NCI-H1092 (cell line): ENCODE measurements around the gene ZC3H13.

ENCODE experiments used
- DNase-seq: peaks from one replicate; lab custom pipeline; 2025; lab: John Stamatoyannopoulos, UW

Gene ZC3H13

DNA sequence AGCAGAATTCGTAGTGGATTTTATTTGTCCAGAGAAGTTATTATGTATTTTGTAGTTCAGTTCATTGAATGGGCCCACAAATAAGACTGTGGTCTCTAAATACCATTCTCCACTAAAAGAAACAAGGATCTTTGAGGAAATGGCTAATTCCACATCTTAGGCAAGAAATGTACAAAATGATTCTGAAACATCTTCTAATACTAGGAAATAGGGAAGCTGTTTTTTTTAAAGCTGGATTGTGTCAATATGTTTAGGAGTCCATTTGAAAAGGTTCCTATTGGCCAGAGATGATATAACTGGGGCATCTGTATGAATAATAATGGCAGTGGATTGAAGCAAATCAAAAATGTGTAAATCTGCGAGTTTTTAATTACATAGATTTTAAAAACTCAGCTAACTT, 112.5 kb downstream of the ZC3H13 start:
- DNase-seq, result no peak

DNA sequence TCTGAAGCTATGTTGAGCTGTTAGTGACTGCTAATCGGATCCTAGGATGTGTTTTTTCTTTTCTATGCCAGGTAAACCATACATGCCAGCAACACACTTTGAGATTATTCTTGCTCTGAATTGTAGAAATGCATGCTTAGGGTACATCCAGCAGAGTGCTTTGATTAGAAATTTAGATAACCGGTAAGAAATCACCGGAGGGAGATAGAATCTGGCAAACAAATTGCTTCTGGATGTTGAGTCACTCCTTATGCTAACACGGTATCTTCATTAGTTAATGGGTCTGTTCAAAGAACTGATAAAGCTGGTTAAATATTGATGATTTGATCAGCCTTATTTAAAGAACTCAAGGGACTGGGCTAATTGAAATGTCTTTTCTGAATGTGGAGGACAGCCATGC, 115.9 kb downstream of the ZC3H13 start:
- DNase-seq, result no peak

DNA sequence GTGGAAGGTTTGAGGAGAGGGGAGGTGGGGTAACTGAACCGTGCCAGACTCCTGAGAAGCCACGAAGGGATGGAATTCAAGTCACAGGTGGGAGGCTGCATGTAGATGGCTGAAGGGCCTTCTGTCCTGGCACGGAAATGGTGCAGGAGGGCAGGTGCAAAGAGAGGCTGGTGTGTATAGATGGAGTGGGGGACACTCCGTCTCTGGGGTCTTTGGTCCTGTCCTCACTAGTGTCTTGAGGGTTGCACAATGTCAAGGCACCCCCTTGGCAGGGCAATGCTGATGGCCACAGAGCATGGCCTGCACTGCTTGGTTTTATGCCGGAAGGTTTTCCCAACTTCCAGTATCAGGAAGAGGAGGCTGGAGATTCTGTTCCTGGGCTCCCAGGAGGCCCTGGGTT, 118.3 kb downstream of the ZC3H13 start:
- DNase-seq, result no peak

DNA sequence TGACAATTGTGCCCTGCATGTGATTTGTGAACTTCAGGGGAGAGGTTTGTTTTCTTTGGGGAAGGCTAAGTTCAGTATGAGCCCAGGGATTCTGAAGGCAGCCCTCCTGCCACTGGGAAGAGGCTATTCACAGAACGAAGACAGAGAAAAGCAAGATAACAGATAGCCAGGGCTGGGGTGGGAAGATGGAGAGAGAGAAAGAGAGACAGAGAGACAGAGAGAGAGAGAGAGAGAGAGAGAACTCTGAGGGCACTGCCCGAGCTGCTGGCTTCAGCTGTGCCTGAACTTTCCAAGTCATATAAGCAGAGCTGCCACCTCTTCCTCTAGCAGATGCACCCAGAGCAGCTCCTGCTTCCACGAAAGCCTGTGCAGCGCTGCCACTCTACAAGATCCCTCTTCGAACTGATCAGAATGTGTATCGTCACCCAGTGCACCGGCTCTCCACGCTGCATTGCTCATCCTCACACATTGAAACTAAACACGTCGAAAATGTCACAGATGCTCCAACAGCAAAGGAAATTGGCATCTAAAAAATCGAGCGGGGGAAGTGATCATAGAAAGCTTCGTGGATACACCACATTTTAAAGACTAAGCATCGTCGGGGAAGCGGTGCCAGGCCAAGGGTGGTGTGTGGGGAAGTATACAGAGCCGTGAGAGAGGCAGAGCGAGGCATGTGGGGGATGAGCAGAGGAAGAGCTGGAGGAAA, 119.2 kb downstream of the ZC3H13 start:
- no peak for DNase-seq

DNA sequence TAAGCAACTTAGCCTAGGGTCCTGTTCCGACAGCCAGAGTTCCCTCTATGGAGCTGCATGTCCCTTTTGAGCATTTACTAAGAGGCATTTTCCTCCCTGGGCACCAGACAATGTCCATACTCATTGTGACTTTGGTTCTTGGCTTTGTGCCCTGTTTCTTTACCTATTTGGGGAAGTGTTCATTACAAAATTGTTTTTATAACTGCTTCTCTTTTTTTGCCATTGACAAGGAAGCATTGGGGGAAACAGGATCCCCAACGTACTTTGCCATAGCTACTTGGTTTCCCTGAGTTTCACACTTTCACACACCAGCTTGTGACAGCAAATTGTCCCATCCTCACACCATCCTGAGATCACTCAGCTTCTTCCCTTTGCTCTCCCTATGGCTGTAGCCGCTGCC, 119.9 kb downstream of the ZC3H13 start:
- no peak for DNase-seq

DNA sequence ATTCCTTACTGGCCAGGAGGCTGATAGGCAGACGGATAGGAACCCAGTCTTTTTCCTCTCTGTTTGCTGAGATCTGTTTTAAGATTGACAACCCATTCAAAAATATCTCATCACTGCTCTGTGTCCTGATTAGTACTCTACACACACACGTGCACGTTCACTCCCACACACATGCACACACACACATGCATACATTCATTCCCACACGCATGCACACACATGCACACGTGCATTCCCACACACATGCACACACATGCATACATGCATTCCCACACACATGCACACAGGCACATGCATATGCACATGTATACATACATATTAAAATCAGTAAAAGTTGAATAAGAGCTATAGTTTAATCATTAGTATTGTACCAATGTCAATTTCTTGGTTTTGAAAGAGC, 120.4 kb downstream of the ZC3H13 start:
- no peak for DNase-seq

DNA sequence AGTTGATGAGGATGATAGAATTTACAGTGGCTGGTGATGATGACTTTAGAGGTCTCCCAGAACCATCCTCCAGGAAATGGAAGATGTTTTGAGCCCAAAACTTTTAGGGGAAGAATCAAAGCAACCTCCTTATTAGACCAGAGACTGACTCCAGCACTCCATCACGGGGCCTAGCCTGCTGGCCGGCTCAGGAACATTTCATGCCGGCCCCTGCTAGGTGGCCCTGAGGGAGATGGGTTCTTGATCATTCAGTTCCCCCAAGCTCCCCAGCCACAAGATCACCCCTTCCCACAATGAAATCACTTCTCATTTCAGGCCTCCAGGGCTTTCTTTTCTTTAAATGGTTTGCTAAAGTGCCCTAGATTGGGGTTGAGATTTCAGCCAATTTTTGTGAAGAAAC, 121.3 kb downstream of the ZC3H13 start:
- DNase-seq, result no peak

DNA sequence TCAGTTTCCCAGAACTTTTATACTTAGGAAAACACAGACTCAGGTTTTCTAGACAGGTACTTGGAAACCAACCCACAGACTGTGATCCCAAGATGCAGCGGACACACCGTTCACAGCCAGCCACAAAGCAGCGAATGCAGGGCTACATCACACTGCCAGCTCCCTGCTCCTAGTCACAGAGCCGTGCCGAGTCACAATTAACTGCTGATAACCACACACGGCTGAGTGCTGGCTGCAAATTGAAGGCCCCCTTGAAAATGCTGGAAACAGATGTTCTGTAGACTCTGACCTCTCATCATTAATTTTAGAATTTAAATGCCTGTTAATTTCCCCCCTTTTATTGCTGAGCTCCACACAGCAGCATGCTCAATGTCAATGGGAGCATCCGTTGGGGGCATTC, 122.4 kb downstream of the ZC3H13 start:
- DNase-seq, result no peak

DNA sequence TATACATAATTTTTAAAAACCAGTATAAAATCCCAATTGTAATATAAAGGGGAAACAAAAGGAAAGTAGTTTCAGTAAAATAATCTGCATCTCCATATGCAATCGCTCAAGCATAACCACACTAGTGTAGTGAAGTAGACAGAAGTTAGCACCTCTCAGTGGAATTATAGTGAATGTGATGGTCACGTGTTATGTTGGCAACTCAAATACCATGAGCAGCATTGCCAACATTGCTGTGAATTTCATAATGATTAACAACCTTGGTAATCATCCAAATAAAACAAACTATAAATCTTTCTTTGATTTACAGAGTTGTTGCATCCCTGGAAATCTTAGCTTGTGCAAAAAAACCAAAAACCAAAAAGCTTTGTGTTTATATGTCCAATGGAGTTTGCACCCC, 123.7 kb downstream of the ZC3H13 start:
- DNase-seq, result no peak

DNA sequence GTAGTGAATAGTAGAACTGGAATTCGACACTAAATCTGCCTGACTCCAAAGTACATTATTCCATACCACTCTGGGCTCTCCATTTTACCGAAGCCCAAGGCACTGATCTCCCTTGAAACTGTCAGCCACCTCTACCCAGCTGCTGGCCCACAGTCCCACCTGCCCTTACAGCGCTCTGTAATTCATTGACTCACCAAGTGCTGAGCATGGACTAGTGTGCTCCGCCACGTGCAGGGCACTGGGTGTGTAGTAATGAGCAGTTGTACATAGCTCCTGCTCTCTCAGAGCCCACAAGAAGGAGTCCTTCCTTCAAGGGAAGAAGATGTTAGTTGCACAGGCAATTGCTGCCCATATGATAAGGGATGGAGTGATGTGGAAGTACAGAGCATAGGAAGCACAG, 124.4 kb downstream of the ZC3H13 start:
- no peak for DNase-seq

DNA sequence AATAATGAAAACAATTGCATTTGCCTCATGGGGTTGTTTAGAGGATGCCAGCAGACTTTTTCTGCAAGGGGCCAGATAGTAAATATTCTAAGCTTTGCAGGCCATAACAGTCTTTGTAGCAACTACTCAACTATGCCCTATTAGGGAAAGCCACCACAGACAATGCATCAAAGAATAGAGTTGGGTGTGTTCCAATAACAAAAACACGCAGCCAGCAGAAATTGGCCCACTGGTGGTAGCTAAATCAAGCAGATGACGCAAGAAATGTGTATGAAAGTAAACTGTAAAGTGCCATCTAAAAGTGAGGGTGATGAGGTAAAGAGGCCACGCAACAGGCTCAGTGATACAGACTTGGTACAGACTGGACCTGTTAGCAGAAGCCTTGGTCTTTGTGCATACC, 125.8 kb downstream of the ZC3H13 start:
- no peak for DNase-seq

DNA sequence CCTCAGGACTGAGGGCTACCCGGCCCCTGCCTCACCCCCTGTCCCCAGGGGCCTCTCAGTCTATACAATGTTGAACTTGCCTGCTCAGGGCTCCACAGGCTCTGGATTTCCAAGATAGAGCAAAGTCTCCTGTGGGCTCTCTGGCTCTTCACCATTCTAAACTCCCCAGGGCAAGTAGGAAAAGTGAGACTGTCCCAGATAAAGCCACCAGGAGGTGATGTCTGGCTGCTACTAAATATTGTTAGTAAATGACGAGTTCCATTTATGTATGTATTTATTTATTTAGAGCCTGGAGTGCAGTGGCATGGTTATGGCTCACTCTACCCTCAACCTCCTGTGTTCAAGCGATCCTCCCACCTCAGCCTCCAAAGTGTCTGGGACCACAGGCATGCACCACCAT, 127.4 kb downstream of the ZC3H13 start:
- no peak for DNase-seq

DNA sequence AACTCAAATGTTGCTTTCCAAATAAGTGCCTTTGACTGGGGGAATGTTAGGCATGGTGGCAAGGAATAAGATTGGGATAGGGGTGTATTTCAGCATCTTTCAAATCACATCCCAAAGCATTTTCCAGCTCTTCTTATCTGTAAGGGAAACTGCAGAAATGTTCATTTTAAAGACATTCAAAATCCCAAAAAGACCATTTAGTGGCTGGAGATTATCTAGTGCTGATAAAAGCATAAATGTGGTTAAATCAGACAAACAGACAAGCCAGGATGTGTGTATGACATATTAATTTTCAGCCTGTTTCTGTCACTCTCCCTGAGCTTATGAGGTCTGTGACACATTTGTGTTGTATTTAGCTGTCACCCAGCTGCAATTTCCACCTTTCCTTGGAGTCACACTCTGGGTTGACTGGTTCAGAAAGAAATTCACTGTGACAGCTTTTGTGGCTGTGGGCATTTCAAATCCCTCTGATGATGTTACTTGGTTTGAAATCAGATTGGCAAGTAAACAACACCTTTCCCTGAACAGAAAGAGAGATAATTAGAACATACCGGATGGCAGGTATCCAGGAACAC, 131.3 kb downstream of the ZC3H13 start:
- no peak for DNase-seq

DNA sequence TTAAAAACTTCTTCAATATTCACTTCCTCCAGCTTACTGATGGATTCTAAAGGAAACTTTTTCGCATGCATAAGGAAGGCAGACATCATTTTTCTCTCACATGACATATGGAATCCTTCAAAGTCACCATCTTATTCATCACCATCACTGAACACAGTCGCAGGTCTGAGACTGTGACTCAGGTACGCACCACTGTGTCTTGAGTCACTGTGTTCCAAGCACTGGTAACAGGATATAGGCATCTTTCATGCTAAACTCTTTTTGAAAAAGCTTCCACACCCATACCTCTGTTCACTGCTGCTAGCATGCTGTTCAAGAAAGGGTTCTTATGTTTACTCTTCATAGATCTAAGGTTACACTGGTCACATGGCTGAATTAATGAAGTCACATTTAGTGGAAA, 133.9 kb downstream of the ZC3H13 start:
- no peak for DNase-seq

DNA sequence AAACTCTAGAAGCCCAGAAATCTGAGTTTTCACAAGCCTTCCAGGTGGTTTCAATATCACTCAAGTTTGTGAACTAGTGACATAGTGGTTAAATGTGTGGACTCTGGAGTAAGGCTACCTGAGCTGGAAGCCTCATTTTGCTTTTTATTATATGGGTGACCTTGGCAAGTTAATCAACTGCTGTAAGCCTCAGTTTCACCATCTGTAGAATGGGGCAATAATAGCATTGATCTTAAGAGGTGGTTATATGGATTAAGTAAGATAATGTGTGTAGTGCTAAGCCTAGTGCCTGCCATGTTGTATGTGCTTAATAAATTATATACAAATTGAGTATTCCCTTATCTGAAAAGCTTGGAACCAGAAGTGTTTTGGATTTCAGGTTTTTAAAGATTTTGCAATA, 135.5 kb downstream of the ZC3H13 start:
- no peak for DNase-seq

DNA sequence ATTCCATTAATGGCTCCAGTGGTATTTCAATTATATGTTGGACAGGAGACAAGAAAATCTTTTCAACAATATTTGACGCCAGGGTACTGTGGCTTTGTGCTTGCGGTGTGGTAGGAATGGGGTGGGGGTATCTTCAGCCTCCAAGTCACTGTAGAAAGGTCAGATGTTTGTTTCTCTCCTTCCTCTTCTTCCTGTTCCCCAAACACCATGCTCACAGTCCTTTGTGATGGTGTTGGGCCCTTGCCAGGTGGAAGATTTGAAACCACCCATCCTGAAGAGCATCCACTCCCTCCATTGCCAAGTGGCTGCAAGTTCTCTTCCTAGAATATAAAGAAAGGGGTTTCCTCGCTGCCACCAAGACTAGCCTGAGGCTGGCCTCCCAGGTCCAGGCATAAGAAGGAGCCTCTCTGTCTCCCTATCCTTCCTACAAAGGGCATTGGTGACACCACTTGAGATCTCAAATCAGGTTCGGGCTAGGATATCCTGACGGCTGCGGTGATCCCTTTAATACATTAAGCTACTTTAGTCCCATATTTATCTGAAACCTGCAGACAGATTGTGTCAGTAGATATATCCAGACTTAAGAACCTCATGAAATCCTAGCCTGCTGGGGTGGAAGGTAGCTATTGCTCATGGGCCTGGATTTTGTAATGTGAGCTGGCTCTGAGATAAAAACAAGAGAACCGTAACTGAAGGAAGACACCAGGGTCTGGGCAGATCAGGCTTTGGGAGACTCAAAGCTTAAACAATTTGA, 136.7 kb downstream of the ZC3H13 start:
- DNase-seq, result no peak

DNA sequence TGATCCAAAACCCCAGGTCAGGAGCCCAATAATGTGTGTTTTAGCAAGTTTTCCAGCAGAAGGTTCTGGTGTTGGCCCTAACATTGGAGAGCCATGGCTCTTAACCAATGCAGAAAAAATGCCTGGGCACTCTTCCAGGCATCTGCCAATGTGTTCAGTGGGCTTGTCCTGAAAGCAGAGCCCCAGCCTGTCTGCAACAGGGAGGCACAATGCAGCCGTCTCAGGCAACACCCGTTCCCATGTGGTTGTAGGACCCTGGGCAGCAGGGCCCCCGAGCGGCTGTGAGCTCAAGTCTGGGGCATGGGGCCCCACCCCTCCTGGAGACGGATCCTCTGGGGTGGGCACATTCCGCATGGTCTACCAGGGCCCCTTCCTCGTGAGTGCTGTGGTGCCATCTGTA, 142.9 kb downstream of the ZC3H13 start:
- DNase-seq, result no peak

DNA sequence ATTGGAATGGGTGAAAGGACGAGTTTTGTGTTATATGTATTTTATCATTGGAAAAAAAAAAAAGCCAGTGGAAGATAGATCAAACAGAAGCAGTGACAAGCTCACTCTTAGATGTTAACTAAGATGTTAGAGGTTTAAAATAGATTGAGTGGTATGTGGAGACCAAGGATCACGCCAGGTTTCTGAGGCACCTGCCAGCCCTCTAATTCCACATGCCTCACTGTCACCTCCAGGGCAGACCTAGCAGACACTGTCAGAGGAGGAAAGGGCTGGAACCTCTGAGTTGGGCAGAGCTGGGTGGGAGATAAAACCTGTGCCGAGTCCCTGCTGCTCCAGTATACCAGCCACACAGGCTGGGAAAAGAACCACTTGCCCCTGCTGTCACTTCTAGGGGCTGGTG, 143.5 kb downstream of the ZC3H13 start:
- no peak for DNase-seq

DNA sequence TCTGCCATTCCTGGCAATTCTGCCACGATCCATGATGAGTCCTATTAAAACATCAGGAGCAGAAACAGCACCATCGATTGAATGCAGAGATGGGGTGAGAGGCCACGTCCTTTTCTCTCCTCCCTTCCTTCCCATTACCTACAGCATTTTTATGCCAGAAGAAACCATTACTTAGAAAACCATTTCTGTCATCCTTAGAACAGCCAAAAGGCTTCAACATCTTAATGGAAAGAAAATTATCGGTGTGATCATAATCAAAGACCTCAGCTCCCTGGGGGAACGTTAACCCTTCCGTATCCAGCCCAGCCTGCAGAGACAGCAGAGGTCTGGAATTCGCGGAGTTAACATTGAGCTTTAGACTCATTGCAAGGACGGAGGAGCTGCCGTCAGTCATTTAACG, 145.0 kb downstream of the ZC3H13 start:
- no peak for DNase-seq
